ENCODE measurements around the gene SELENON. TPM values are rescaled to one million over a fixed set of nuclear protein-coding genes. Genes with fewer than 3 reads are reported as not detected.

SELENON gene
- total RNA-seq, 1 donor from 2014 or later, result 8.2 TPM

Other genes starting within 250 kb of the SELENON start
- 2.2 and 2.9 TPM in 2 replicates for gene MAN1C1, start 183.4 kb upstream of the SELENON start, total RNA-seq
- gene MTFR1L, start 19.8 kb downstream of the SELENON start, total RNA-seq, result 30.0 and 31.9 TPM in 2 replicates
- 12.0 and 13.9 TPM in 2 replicates for gene AUNIP, start 59.3 kb downstream of the SELENON start, total RNA-seq
- 6.6 and 6.8 TPM in 2 replicates for gene PAQR7, start 75.5 kb downstream of the SELENON start, total RNA-seq
- gene STMN1, start 106.2 kb downstream of the SELENON start, total RNA-seq, result 247 and 255 TPM in 2 replicates
- gene PAFAH2, start 197.9 kb downstream of the SELENON start, total RNA-seq, result 6.8 and 7.6 TPM in 2 replicates
- gene EXTL1, start 221.6 kb downstream of the SELENON start, total RNA-seq, result not detected in 2 replicates
- not detected in 2 replicates for gene SLC30A2, start 245.9 kb downstream of the SELENON start, total RNA-seq

Data from activated CD4-positive, alpha-beta T cell treated with anti-CD3 and anti-CD28 coated beads, Interleukin-2, amount 10 ng/mL, durations not matched to agents 24 days and 14 days (primary cell).